A204.1 (cell line): Measurements from ENCODE around the gene PFDN2.

Experiments
- FAIRE-seq: peaks from 2 replicates; lab custom pipeline; 2012; peaks lifted over from hg19 to GRCh38; lab: Jason Lieb, UNC

The PFDN2 gene

DNA sequence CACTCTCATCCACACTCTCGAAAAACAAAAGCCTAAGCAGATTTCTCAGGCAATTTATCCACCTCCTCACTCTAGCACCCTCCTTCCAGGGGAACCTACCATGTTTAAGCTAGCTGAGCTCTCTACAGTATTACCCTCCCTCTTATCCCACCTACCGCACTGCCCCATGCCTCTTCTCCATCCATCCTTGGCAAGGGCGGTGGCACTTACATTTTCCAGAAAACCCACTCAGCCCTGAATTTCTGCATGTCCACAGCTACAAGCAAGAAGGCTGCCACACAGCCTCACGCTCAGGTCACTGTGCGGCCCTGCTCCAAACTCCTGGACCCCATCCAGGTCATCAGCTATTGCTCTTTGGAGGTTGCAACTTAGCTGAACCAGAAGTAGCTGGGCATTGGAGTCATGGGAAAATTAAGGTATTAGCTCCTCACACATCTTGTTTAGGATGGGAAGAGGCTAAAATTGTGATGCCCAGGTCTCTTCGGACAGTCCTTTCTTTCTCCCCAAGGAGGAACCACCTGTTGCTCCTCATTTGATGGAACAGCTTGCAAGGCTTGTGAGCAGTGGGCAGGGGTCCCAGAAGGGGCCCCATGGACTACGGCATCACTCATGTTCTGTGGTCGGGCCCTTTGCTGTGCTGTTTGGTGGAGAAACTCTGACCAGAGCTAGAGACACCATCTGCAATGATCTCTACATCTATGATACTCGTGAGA is 18.6 kb downstream of the PFDN2 start:
- FAIRE-seq = no peak

DNA sequence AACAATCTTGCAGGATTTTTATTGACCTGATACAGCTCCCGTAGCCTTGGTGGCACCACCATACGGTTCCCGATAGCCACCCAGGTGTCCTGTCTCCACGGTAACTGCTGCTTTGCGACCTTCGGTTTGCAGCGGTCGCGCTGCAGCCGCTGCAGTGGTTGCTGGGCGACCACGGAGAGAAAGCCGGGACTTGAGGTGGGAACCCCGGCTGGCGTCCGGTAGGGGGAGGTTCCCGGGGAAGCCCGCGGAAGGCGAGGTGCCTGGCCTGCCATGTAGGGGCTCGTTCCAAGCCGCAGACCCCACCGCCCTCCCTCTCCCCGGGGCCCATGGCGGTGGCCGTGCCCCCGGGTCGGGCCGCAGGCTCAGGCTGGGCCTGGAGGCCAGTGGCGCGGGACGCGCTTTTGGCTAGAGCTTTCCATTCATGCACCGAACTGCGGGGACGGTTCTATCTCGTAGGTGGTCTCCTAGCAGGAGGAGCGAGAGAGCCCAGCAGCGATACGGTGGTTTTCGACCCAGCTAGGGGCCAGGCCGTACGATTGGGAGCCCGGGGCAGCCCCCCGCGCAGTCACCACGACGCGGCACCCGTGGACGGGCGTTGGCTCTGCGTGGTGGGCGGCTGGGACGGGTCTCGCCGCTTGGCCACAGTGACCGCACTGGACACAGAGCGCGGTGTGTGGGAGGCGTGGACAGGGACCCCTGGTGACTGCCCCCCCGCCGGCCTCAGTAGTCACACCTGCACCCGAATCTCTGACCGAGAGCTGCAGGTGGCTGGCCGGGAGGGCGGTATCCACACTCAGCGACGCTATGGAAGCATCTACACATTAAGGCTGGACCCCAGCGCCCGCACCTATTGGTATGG is 19.4 kb downstream of the PFDN2 start, which contains the start of gene KLHDC9:
KLHDC9 (plus strand) TSS at position 152 of the 859 bp plus-strand sequence; CDS start at position 327, 175 bp downstream.
- FAIRE-seq = no peak

DNA sequence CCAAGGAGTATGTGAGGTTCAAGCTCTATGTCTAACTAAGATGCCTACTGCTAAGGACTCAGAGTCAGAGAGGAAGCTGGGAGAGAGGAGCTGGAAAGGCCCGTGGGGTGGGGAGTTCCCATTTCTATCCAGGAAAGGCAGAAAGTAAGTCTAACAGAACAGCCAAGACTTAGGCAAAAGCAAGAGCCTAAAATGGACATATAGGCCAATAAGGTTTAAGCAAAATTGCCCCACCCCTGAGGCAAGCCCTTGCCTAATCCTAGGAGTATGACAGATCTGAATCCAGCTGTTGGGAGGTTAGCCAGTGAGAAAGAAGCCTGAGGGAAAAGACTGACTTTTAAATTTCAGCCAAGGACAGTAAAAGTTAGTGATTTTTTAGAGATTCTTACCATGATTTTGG is 21.3 kb downstream of the PFDN2 start:
- no peak for FAIRE-seq

DNA sequence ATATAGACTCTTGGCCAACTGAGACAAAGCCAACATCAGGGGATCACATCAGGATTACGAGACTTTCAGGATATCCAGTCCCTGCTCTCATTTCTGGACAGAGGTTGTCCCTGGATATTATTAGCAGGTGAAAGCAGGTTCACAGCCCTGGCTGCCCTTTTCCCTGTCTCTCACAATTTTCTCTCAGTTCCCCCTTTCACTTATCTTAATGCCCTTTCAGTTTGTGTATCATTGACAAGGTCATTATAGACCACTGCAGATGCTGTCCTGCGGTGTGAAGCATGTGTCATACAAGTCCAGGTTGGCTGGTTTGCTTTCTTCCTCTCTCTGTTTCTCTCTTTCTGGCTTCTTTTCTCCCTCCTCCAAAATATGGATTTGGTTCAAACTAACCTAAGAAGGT is 21.8 kb downstream of the PFDN2 start:
- FAIRE-seq = no peak

DNA sequence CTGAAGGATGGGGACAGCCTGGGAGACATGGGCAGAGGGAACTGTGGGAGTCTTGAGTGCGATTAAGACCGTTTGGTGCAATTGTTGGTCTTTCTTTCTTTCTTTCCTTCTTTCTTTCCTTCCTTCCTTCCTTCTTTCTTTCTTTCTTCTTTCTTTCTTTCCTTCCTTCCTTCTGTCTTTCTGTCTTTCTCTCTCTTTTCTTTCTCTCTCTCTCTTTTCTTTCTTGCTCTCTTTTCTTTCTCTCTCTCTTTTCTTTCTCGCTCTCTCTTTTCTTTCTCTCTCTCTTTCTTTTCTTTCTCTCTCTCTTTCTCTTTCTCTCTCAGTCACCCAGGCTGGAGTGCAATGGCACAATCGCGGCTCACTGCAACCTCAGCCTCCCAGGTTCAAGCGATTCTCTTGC is 22.6 kb downstream of the PFDN2 start:
- FAIRE-seq = no peak

DNA sequence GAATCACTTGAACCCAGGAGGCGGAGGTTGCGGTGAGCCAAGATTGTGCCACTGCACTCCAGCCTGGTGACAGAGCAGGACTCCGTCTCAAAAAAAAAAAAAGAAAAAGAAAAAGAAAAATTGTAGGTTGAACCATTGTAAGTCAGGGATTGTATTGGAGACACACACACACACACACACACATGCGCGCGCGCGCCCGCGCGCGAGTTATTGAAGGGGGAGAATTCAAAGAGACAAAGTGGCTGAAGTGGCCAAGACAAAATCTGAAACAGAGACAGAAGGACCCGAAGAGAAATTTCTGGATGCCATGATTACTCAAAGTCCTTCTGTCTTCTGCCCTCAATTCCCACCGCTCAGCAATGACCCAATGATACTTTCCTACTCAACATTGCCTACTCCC is 23.4 kb downstream of the PFDN2 start:
- FAIRE-seq = no peak

DNA sequence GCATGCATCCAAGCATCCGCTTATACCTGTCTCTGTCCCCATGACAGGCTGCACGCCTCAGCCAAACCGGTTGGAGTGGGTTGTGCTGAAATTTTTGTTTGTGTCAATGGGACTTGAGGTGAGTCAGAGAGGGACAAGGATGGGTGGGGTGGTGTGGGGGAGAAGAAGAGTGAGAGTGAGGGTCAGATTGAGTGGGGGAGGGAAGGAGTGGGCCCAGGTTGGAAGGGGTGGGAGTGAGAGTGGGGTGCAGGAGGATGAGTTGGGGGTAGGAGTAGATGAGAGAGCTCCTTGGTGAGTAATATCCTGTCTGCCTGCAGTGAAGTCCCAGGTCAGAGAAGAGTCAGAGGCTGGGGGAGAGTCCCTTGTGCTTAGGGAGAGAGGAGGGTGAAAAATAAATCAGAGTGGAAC is 25.2 kb downstream of the PFDN2 start:
- no peak for FAIRE-seq

DNA sequence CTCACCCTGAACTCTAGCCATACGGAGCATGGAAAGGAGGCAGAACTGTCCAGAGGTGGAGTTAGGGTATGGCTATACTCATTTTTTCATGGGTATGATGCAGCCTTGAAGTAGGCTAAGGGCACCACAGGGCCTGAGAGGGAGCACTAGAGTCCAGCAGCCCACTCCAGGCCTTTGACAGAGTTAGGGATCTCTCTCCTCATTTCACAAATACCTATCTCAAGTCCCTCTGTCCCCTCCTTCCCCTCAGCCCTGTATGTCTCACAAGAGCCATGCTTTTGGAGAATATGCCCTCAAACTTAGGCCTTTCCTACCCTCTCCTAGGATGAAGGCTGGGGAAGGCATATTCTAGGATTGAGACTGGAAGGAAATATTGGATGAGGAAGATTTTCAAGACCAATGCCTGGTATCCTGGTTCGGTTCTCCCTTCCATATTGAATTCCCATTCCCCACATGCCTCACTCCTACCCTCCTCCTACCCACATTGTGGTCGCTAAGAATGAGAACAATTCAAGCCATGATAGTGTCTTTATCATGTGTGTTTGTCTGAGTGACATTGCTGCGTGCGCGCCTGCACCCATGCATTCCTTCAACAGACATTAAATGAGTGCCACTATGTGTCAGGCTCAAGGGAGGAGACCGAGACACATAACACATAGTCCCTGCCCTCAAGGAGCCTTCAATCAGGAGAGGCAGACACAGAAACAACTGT is 25.9 kb downstream of the PFDN2 start:
- no peak for FAIRE-seq

DNA sequence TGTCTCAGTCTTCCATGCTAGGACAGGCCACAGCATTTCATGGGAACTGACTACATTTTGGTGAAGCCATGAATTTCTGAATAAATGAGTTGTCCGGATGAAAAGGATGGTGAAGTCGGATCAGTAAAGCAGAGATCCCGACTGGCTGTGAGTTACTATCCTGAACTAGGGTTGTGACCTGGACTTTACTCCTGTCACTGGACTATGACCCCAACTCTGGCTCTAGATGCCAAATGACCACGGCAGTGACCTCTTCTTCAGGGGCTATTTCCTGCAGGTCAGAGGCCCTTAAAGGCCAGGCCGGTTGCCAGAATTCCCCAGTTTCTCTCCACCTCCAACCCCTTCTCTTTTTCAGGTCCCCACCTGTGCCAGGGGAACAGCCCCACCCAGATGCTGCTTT is 26.7 kb downstream of the PFDN2 start:
- FAIRE-seq = no peak

DNA sequence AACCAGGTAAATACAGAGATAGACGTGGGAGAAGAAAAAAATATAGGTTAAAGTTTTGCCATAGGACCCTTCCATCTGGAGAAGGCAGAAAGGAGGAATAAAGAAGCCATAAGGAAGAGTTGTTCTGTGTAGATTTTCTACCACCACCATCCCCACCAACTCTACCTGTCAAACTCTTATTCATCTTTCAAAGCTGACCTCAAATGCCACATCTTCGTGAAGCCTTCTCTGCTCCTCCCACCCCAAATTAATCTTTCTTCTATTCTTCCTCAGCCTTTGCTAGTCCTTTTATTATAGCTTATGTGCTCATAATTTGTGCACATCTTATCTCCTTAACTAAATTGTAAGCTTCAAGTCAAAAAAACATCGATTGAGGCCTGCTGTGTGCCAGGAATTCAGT is 27.2 kb downstream of the PFDN2 start:
- FAIRE-seq = no peak

DNA sequence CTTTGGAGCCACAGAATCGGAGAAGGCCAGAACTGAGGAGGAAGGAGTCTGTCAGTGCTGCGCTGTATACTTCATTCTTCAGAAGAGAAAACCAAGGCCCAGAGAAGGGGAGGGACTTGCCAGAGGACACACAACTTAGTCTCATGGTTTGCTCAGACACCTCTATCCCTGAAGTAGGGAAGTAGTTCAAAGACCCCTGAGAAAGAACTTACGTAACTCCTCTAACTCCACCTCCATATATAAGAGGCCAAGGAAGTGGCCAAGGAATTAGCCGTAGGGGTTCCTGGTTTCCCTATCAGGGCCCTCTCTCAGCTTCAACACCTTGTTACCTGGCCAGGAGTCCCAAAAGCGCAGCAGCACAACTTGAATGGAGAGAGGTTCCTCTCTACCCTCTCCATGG is 27.9 kb downstream of the PFDN2 start:
- no peak for FAIRE-seq

DNA sequence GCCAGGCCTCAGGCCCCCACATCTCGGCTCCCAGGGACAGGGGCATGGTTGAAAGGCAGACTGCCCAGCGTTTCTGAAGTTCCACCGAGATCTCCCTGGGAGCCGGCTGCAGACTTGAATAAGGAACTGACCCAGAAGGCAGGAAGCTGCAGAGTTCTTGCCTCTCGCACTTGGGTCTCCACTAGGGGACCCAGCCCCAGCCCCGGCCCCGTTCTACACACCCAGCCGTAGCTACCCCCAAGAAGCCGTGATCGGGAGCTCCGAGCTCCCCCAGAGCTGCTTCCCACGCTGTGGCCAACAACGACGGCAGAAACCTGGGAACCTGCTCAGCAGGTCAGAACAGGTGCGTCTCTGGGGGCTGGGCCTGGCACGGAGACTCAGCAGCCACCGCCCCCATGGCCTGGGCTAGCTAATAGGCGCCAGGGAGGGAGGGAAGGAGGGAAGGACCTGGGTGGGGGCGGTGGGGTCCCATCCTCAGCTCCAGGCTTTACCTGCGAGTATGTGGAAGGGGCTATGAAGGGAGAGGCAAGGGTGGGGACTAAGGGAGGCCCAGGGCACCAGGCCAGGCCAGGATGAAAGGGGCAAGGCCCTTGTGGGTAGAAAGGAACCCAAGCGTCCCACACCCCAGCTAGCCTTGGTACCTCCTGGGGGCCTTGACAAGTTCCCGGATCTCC is 28.4 kb downstream of the PFDN2 start, which contains the start of gene NECTIN4:
NECTIN4 (minus strand) TSS at position 308 of the 674 bp plus-strand sequence; CDS start at position 46, 262 bp downstream.
- FAIRE-seq = no peak

DNA sequence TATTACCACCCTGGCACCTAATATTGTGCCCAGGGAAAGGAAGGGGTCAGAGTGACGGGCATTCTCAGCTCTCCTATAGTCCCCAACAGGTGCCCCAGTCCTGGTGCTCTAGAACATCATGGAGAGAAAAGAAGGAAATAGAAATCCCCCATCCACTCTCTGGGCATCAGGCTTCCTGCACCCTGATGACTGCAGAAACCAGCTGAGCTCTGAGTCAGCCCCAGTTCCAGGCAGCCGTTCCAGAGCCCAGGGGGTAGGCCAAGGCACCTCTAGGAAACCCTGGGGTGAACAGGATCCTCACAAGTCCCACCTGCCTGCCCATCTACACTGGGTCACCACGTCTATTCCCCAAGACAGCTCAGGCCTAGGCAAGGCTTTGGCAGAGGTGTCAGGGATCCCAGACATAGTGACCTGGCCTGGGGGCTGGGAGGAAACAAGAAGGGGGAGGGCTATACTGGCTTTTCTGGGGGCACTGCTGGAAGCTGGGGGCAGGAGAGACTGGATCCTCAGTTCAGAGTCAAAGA is 29.2 kb downstream of the PFDN2 start:
- no peak for FAIRE-seq

DNA sequence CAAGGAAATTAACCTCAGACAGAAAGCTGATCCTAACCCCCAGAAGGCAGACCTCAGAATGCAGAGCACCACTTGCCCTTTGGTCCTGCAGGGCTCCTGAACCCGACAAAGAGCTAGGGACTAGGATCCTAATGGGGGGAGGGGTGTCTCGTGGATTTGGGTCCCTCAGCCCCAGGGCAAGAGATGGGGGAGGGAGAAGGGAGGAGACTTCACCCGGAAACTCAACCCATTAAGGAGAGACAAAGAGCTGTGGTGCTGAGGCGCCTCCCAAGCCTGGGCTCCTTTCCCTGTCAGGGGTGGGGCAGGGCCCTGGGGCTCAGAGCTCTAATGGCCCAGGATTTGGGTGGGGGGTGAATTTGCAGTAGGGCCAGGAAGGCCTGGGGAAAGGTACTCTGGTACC is 31.4 kb downstream of the PFDN2 start:
- no peak for FAIRE-seq

DNA sequence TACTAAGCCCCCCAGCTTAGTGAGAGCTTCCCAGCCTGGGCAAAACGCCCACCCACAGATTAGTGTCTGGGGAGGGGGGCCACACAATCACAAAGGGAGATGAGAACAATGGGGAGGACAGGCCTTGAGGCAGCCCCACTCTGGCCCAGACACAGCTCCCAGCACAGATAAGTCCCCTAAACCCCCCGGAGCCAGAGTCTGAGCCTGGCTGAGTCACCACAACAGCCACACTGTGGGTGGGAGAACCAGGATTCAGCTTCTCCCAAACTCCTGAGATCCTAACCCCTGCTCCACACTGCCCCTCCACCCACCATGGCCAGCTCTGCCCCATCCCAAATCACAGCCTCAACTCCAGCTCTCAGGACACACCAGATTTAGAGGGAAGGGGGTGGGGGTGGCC is 32.7 kb downstream of the PFDN2 start:
- FAIRE-seq = no peak

DNA sequence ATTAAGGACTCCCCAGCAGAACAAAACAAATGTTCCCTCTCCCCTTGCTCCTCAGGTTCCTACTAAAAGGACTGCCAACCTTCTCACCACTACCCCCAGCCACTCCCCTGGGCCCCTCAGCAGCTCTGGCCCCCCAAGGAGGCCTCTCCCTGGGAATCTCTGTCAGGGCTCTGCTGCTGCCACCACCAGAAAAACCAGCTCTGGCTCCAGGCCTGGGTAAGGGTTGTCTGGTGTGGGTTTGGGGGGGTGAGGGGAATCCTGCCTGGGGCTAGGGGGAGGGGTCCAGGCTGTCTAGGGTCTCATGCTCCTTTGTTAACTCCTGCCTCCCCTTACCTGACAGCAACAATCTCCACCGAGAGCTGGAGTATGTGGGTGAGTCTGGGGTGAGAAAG is 33.2 kb downstream of the PFDN2 start:
- no peak for FAIRE-seq

DNA sequence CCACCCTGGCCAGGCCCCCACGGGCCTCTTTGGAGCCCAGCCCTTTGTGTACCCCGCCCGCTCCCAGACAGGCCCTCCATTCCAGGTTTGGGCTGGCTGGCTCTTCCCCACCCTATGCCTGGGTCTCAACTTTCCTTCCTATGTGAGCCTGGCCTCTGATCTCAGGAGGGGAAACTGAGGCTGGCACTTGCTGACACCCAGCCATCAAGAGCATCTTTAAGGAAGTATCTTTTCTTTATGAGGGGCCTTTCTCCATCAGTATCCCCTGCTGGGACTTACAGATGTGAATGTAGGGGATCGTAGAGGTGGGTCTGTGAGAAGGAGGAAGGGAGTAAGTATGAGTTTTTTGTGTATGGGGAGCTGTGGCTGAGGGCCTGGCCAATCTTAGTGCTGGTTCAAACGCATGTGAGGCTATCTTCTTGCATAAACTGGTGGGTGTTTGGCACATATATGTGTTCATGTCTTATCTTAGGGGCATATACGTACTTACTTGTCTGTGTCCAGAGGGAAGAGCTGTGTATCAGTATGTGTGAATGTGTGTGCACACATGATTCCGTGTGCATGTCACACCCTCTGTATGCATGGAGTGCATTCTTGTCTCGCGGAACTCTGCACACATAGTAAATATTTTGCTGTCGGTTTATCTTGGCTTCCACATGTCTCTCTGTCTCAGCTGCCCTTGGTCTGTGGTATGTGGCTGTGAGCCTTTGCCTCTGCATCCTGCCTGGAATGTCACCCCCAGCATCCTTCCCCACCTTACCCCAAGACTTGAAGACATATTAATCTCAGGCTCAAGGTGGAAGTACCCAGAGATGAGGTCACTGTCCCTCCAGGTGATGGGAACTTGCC is 33.9 kb downstream of the PFDN2 start:
- FAIRE-seq = no peak

DNA sequence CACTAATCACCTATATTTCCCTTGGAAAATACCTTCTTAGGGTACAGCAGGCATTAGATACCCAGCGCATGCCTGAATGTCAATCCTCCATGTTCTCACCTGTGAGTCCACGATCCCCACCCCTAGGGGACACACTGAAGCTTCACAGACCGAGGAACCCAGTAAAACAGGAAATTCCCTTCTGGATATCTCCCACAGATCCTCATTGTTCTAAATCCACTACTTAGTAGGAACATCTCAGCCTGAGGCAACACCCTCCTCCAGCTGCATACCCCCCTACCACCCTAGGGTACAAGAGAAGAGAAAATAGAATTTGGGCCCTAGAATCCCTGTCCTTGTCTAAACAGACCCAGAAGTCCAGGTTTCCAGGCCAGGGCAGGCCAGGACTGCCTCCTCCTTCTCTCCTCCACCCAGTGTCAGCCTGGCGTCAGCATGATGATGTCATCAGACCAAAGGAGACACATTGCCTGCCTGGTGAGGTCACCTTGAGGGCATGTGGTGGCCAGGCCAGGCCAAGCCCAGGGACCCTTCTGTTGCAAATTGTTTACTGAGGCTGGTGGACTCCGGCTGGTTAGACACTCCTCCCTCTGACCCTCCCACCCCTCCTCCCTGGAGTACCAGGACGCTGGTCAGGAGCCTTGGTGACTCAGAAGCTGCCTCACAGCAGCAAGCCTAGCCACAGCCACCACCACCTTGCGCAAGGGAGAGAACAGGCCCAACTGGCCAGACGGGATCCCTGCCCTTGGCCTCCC is 34.7 kb downstream of the PFDN2 start:
- FAIRE-seq = no peak

DNA sequence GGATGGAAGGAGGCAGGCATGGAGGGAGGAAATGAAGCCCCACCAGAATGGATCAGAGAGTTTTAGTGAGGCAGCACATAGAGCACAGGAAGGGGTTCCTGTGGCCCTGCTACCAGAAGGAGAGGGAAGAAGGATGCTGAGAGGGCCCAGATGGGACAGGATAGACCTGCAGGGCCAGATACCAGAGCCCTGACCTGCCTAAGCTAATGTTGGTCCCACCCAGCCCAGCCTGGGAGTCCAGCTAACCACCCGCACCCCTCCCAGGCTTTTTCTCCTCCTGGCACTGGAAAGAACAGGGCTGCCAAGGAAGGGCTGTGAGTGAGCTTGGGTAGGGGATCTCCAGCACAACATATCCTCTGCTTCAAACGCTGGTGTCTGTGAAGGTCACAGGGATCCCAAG is 35.4 kb downstream of the PFDN2 start:
- no peak for FAIRE-seq

DNA sequence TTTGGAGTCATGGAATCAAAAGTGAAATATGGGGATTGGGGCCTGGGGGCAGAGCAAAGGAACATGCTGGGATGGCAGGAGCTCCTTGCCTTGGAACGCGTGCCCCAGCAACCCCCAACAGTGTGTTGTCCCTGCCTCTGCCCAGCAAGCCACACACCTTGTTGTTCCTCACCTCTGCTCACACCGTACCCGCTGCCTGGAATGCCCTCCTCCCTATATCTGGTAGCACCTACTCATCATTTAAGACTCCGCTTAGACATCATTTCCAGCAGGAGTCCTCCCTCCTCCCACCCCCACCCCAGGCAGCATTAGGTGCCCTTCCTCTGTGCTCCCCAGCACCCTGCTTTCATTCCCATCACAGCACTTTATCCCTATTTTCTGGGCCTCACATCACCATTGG is 36.3 kb downstream of the PFDN2 start:
- no peak for FAIRE-seq
